GM12878 (cell line): ENCODE measurements around the gene CD48. TPM values are rescaled to one million over a fixed set of nuclear protein-coding genes. Genes with fewer than 3 reads are reported as not detected.

Experiments used
- ATAC-seq: fragments of 200-7000 bp; cut with Tn5 transposase; 3 replicates; pipeline ENCODE4 v1.9.1; 2020; ENCODE audit warnings: mild to moderate bottlenecking, moderate library complexity
- BruUV-seq: library from RNA; stranded (reverse); fragments of 400-500 nt; replicated peaks from 2 replicates; lab custom pipeline; 2021; lab: Mats Ljungman, UMichigan
- CTCF ChIA-PET: fragments of 300-600 bp; sonication (Branson Sonifier 250); formaldehyde crosslinking; extraction: SDS; loops from one replicate; lab custom pipeline; 2021; ENCODE audit warnings: inconsistent platforms; lab: Yijun Ruan, JAX
- POLR2A ChIA-PET: fragments of 350-600 bp; formaldehyde crosslinking; extraction: SDS; loops from one replicate; lab custom pipeline; 2021; ENCODE audit warnings: inconsistent platforms; lab: Charles Lee
- RAD21 ChIA-PET: fragments of 300-600 bp; sonication (Branson Sonifier 250); formaldehyde crosslinking; loops from one replicate; lab custom pipeline; 2023; ENCODE audit warnings: antibody characterized with exemption; ENCODE audit not compliant: unreplicated experiment; lab: Charles Lee
- SMC1A ChIA-PET: fragments of 300-600 bp; sonication (Branson Sonifier 250); formaldehyde crosslinking; loops from one replicate; lab custom pipeline; 2023; ENCODE audit not compliant: unreplicated experiment, uncharacterized antibody; lab: Charles Lee
- DNase-seq: peaks from one replicate; pipeline ENCODE4 v3.0.0-alpha.2; 2011; ENCODE audit warnings: low read depth, low spot score
- FAIRE-seq: peaks from 3 replicates; lab custom pipeline; 2011; peaks lifted over from hg19 to GRCh38; lab: Jason Lieb, UNC
- H2AFZ ChIP-seq: 2 replicates; pipeline ENCODE4 v1.6.0; 2011; ENCODE audit warnings: low read depth, low read length, control low read depth; ENCODE audit not compliant: control insufficient read depth
- H3K27ac ChIP-seq: 2 replicates; pipeline ENCODE4 v1.5.1; 2011; ENCODE audit warnings: control low read depth; ENCODE audit not compliant: control insufficient read depth, insufficient read depth
- H3K27me3 ChIP-seq, 2 experiments: replicated peaks in 1 of 2; 2 replicates each; pipeline versions ENCODE4 v1.6.0 to v1.6.1; 2011; ENCODE audit warnings: low read length in 1 of 2; ENCODE audit not compliant: control insufficient read depth in 2 of 2, insufficient read depth in 2 of 2
- H3K36me3 ChIP-seq, 2 experiments: 2 replicates each; pipeline ENCODE4 v1.5.1; 2011; ENCODE audit warnings: low read length in 1 of 2; ENCODE audit not compliant: control insufficient read depth in 2 of 2, insufficient read depth in 2 of 2
- H3K4me1 ChIP-seq: 2 replicates; pipeline ENCODE4 v1.6.1; 2011; ENCODE audit warnings: mild to moderate bottlenecking, low read length, moderate library complexity, mixed read lengths; ENCODE audit not compliant: control insufficient read depth, insufficient read depth
- H3K4me2 ChIP-seq: 2 replicates; pipeline ENCODE4 v1.6.0; 2011; ENCODE audit warnings: control low read depth; ENCODE audit not compliant: control insufficient read depth, insufficient read depth
- H3K4me3 ChIP-seq: fragments of 200-600 bp; sonication (generic); 2 replicates; pipeline ENCODE4 v1.5.1; 2016
- H3K79me2 ChIP-seq: 2 replicates; pipeline ENCODE4 v1.6.0; 2011; ENCODE audit warnings: low read length; ENCODE audit not compliant: control insufficient read depth, insufficient read depth
- H3K9ac ChIP-seq: 2 replicates; pipeline ENCODE4 v1.8.0; 2011; ENCODE audit warnings: low read length, control low read depth, mixed read lengths; ENCODE audit not compliant: control insufficient read depth, insufficient read depth
- H3K9me3 ChIP-seq: replicated peaks from 3 replicates; pipeline ENCODE4 v1.5.1; 2011; ENCODE audit warnings: mild to moderate bottlenecking, low read length; ENCODE audit not compliant: control insufficient read depth, insufficient read depth
- H4K20me1 ChIP-seq: 2 replicates; pipeline ENCODE4 v1.6.0; 2011; ENCODE audit not compliant: control insufficient read depth, insufficient read depth
- NBN ChIP-seq: fragments of 450-650 bp; IDR thresholded peaks from 2 replicates; pipeline ENCODE4 v1.6.1; 2016
- RUNX3 ChIP-seq: IDR thresholded peaks from 2 replicates; pipeline ENCODE4 v1.6.1; 2012; ENCODE audit warnings: low read length, inconsistent platforms
- SIN3A ChIP-seq: IDR thresholded peaks from 2 replicates; pipeline ENCODE4 v1.6.1; 2012; ENCODE audit warnings: low read depth, low read length, improper control_type of control experiment
- TCF3 ChIP-seq: IDR thresholded peaks from 2 replicates; pipeline ENCODE4 v1.6.1; 2012; ENCODE audit warnings: low read depth, mild to moderate bottlenecking, low read length, borderline replicate concordance; ENCODE audit not compliant: insufficient read depth
- YBX1 ChIP-seq: fragments of 450-650 bp; IDR thresholded peaks from 2 replicates; pipeline ENCODE4 v1.6.1; 2016; ENCODE audit warnings: antibody characterized with exemption
- WGBS: methylation state at CpG from one replicate; pipeline ENCODE4 v1.1.6; 2016; ENCODE audit warnings: low lambda C conversion rate; ENCODE audit not compliant: insufficient replicate concordance, insufficient coverage; ENCODE audit errors: missing lambda C conversion rate; 5-methylcytosine and 5-hydroxymethylcytosine counted together
- in situ Hi-C: fragments of 300-500 bp; cut with MboI; formaldehyde crosslinking; loops from 9 replicates; pipeline ENCODE4 v1.14.3; 2018; ENCODE audit warnings: mixed read lengths
- intact Hi-C: fragments of 100-400 bp; cut with micrococcal nuclease; formaldehyde crosslinking; loops from one replicate; pipeline ENCODE4 v1.14.2; 2022; ENCODE audit not compliant: unreplicated experiment
- polyA plus RNA-seq, 11 experiments: library from polyadenylated mRNA; depleted of rRNA in 4 of 11; unstranded in 6 of 11; stranded (reverse) in 5 of 11; fragments of >200 nt; fragmentation: Nextera tagmentation in 4 of 11; fragmentation: Illumina TruSeq in 1 of 11; extraction: Ambion mirVana in 4 of 11; extraction: Trizol in 1 of 11; gene quantifications; 1 replicate in 1 of 11; 2 replicates in 10 of 11; pipeline versions ENCODE4 v1.2.1 to v1.2.3, GENCODE V29; 2011 to 2016; ENCODE audit warnings: inconsistent platforms in 2 of 11, missing spikeins in 2 of 11, low read depth in 1 of 11
- total RNA-seq, 4 experiments: library from RNA; depleted of rRNA in 3 of 4; stranded (reverse); fragments of >200 nt in 3 of 4; fragmentation: Illumina TruSeq in 1 of 4; extraction: Trizol in 1 of 4; gene quantifications; 2 replicates each; pipeline versions ENCODE4 v1.2.1 to v1.2.3, GENCODE V29; 2013 to 2021
- TF ChIP-seq, protein P1 (sequence below): fragments of 450-650 bp; IDR thresholded peaks from 2 replicates; pipeline ENCODE4 v1.6.1; 2017; ENCODE audit warnings: mild to moderate bottlenecking, low read depth, inconsistent platforms; ENCODE audit not compliant: poor library complexity, severe bottlenecking

The CD48 gene
- total and polyA plus RNA-seq, 10 of the 15 experiments (the other 5 are each of a cell fraction or from before 2014, with no cell fraction given) = 302 to 1,315 (median 430) TPM

DNA sequence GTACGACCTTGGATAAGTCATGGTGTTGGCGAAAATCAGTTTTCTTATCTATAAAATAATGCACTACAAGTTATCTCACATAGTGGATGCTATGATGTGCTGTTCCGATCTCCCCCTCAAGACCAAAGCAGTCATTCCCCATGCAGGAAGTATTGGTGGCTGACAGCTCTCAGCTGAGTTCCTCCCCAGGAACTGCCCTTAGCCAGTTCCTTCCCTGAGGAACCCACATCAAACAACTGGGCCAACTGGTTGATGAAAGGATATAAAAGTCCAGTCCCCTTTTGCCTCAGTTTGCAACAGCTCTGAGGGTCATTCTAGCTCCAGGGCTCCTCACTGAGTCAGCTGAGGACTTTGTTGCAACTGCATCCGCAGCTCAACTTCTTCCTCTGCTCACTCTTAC, 48.7 kb downstream of the CD48 start:
- Histone ChIP-seq H3K4me2 (no peak overlapping the region), H3K27ac (no peak overlapping the region), H3K79me2 (peaks cover 15% of the 10 kb centered on the region), H3K9ac (no peak overlapping the region), H3K36me3 (no peaks in the 10 kb centered on the region), H2AFZ (no peak overlapping the region; the same call in 1 of the 2 replicates), H3K4me1 (peaks cover 50% of the 10 kb centered on the region), H4K20me1 (no peaks in the 10 kb centered on the region), H3K27me3 (no peaks in the 10 kb centered on the region), H3K9me3 (no peaks in the 10 kb centered on the region; the same call in 1 of the 3 replicates), H3K4me3 (no peak overlapping the region)
- no peak for DNase-seq
- ChIA-PET CTCF (interaction anchor here (0.6 to 6.4 kb wide), 8 partner anchors 8 to 105 kb away, joined by 3 to 60 read pairs (median 4); partner anchors contain the start of gene SLAMF1), POLR2A (interaction anchor here (0.6 to 3.5 kb wide), 7 partner anchors 10 to 686 kb away, joined by 3 to 20 read pairs (median 3); partner anchors contain the start of gene ITLN1), RAD21 (interaction anchor here (1.0 to 5.3 kb wide), 2 partner anchors 11 to 16 kb away, joined by 3 to 42 read pairs; partner anchors contain the start of gene SLAMF1), SMC1A (interaction anchor here (1.2 to 6.4 kb wide), 9 partner anchors 9 to 88 kb away, joined by 3 to 79 read pairs (median 4); partner anchors contain the start of gene SLAMF1)
- in situ Hi-C loops = no loop called here
- no TSS peak for BruUV-seq
- TF ChIP-seq TCF3 (no peak), YBX1 (no peak), NBN (no peak), RUNX3 (peak; percentile 23; the same call in 1 of the 2 replicates), SIN3A (no peak)
- TF ChIP-seq, protein P1, sequence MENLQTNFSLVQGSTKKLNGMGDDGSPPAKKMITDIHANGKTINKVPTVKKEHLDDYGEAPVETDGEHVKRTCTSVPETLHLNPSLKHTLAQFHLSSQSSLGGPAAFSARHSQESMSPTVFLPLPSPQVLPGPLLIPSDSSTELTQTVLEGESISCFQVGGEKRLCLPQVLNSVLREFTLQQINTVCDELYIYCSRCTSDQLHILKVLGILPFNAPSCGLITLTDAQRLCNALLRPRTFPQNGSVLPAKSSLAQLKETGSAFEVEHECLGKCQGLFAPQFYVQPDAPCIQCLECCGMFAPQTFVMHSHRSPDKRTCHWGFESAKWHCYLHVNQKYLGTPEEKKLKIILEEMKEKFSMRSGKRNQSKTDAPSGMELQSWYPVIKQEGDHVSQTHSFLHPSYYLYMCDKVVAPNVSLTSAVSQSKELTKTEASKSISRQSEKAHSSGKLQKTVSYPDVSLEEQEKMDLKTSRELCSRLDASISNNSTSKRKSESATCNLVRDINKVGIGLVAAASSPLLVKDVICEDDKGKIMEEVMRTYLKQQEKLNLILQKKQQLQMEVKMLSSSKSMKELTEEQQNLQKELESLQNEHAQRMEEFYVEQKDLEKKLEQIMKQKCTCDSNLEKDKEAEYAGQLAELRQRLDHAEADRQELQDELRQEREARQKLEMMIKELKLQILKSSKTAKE = no peak
- ATAC-seq = no peak
- FAIRE-seq = no peak
- 98% methylated on average over 4 of the region's 4 CpGs for WGBS
- intact Hi-C loops = no loop called here
